GM18498 (cell line): Measurements from ENCODE around the gene BAHCC1.

ENCODE experiments used
- ATAC-seq: cut with Tn5 transposase; IDR thresholded peaks from one replicate; pipeline ENCODE4 v1.9.1; 2021; ENCODE audit warnings: mild to moderate bottlenecking, moderate library complexity; ENCODE audit not compliant: unreplicated experiment

BAHCC1 gene

DNA sequence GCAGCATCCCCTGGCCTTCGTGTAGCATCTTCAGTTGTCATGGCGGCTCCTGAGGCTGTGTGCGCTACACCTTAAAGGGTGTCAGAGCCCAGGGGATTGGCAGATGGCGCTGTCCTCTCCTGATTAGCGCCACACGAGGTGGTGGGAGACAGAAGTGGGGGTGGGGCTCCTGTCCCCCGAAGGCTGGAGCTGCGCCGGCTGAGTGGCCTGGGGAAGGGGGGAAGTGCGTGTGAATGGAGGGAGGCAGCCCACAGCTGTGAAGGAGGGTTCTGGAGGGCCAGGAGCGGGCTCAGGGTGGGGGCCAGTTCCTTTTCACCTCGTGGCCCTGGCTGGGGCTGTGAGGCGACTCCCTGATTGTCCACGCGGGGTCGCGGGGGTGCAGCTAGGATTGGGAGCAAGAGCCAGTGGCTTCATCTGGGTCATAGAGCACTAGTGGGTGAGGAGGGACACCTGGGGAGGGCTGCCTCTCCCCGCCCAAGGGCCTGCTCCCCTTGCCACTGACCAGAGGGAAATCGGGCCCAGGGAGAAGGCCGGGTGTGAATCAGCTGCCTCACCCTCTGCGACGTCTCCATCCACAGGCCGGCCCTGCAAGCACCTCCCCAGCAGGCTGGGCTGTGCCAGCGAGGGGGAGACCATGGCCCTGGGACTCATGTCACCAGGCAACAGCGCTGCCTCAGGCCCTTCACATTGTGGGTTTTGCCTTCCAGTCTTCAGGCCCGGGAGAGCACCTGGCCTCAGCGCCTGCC lies 14.1 kb downstream of the BAHCC1 start:
- no peak for ATAC-seq

DNA sequence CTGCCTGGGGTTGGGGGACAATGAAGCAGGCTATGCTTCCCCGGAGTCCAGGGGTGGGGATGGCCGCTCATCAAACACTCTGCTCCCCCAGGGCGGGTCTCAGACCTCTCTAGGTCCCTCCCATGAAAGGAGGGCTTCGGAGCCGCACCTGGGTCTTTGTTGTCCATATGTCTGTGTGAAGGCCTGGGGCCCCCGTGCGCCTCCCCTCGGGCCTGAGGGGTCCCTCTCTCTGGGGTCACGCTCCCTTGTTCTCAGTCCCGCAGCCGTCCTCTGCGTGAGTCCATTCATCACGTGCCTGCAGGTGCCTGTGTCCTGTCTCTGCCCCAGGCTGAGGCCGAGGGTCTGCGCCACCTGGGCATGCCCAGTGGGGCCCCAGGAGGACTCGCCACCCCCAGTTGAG lies 15.6 kb downstream of the BAHCC1 start:
- no peak for ATAC-seq

DNA sequence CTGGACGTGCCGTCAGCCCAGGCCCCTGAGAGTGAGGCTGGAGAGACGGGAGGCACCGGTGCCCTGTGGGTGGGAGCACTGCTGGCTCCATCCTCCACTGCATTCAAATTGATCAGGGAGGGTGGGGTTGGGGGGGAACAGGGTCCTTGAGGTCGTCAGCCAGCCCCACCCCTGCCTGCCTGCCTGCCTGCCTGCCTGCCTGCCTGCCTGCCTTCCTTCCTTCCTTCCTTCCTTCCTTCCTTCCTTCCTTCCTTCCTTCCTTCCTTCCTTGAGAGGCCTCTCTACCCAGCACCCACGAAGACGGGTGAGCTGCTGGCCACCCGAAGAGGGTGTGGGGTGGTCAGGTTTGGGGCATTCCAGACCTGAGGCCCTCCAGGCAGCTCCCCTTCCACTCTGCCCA lies 16.0 kb downstream of the BAHCC1 start:
- ATAC-seq: no peak

DNA sequence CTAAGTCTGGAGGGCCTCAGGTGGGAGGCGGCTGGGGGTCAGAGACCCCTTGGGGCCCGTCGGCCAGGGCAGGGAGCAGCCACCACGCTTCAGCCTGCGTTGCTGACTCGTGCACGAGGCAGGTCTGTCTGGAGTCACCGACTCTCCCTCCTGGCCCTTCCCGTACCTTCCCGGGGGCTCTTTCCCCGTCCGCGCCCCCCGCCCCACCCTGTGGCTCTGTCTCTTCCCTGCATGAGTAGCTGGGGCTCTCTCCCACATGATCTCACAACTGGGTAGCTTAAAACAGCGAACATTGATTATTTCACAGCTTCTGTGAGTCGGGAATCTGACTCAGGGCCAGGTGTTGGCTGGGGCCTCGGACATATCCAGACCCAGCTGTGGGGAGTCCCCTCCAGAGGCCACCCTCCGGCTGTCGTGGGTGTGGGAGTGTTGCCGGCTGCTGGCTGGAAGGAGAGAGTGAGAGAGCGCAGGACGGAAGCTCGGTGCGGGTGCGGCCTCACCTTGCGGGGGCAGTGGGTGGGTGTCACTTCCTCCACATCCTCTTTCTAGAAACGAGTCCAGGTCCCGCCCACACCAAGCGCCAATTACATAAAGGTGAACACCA lies 17.3 kb downstream of the BAHCC1 start:
- ATAC-seq: no peak

DNA sequence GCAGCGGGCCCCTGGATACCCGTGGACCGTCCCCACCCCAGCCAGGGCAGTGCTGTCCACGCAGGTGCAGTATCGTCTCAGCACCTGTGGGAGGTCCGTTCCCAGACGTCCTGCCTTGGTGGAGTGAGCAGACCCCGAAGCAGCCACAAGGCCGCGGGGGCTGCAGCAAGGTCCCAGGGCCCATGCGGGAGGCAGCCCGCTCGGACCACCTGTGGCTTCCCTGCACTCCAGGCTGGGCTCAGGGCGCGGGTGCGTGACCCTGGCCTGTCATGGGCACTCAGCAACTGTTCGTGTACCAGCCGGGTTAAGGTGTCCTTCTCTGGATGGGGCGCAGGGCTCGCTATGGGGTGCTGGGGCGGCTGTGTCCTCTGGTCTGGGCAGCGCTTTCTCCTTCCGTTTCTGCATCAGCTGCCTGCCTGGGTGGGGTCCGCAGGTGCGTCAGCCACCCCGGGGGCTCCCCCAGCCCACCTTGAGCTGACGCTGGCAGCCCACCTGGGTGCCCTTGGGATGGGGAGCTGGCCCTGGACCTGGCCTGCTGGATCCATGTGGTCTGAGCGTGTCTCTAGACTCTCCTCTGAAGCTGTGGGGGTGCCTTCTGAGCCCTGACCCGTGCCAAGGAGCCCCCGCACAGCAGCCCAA lies 18.4 kb downstream of the BAHCC1 start:
- no peak for ATAC-seq

DNA sequence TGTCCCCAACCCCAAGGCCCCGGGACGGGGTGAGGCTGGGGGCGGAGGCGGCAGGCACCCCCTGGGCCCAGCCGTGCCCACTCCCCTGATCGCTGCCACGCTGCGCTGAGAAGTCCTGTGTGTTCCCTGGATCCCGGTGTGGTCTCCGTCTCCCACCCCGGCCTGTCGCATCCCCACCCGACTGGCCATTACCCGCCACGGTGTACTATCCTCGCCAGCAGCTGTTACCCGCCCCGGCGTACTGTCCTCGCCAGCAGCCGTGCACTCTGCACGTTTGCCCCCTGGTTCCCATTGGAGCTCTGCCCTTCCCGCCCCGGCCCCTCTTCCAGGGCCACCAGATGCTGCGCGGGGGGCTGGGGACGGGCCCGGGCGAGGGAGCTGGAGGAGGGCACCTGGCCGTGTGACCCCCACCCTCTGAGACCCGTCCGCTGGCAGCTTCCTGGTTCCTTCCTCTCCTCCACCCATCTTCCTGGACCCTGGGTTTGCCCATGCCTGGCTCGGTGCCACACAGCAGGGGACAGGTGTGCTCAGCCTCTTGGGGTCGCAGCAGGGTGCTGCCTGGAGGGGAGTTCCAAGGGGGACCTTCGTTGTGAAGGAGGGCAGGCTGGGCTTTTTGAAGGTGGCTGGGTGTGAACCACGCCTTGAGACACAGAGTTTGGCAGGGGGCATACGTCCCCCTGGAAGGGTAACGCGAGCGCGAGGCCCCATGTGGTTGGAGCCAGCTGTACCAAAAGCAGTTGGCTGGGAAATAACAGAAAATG lies 19.7 kb downstream of the BAHCC1 start:
- ATAC-seq: no peak

DNA sequence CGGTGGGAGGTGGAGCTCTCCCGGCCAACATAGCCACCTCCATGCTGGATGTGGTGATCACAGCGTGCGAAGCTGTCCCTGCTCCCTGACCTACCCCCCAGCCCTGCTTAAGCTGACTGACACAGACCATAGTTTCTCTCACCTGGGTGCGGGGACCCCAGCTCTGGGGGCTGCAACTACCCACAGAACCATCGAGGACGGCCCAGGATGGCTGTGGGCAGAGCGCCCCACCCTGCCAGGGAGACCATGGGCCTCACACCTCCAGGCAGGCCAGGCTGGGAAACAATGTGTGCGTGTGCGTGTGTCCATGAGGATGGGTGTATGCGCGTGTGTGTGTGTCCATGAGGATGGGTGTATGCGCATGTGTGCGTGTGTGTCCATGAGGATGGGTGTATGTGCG lies 20.4 kb downstream of the BAHCC1 start:
- ATAC-seq: no peak

DNA sequence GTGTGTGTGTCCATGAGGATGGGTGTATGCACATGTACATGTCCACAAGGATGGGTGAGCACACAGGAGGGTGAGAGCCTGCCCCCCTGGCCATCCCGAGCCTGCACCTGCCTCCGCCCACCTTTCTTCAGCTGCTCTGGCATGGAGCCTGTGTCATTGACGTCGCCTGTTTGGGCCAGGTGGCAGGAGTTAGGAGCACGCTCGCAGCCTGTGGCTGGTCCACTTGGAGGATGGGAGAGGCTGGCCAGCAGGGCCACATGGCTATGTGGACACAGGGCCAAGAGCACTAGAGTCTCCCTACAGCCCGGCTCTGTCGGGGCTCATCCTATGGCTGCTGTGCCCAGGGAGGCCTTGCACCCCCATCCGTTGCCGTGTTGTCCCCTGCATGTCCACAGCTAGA lies 21.4 kb downstream of the BAHCC1 start:
- ATAC-seq: no peak

DNA sequence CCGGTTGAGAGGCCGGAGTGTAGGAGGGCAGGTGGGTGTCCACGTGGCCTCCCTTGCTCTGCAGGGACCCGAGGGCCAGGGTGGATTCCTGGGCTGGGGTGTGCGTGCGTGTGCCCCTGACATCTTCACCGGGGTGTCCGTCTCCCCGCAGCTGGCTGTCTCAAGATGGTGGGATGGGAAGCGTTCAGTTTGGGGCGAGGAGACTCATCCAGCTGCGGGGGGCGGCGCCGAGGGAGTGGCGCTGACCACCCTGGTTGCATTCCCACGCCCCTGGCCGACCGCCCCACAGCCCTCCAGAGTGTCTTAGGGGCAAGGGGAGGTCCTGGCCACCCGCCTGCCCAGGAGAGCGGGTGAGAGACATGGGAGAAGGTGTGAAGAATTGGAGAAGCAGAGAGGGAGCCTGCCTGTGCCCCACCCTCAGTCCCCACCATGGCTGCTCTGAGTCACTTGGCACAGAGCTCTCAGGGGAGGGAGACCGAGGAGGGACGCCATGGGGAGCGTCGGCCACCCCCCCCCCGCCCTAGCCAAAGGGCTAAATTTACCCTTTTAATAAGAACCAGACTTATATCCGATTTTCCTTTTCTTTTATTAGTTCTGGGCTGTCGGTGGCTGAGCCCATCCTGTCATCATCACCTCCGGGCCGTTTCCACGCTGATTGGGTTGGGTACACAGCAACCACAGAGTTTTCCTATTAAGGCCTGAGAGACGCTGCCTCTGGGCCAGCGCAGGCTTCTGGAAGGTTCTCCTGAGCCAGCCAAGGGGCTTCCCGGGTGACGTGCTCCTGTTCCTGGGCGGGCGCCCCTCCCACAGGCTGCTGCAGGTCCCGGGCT lies 22.0 kb downstream of the BAHCC1 start:
- ATAC-seq: no peak

DNA sequence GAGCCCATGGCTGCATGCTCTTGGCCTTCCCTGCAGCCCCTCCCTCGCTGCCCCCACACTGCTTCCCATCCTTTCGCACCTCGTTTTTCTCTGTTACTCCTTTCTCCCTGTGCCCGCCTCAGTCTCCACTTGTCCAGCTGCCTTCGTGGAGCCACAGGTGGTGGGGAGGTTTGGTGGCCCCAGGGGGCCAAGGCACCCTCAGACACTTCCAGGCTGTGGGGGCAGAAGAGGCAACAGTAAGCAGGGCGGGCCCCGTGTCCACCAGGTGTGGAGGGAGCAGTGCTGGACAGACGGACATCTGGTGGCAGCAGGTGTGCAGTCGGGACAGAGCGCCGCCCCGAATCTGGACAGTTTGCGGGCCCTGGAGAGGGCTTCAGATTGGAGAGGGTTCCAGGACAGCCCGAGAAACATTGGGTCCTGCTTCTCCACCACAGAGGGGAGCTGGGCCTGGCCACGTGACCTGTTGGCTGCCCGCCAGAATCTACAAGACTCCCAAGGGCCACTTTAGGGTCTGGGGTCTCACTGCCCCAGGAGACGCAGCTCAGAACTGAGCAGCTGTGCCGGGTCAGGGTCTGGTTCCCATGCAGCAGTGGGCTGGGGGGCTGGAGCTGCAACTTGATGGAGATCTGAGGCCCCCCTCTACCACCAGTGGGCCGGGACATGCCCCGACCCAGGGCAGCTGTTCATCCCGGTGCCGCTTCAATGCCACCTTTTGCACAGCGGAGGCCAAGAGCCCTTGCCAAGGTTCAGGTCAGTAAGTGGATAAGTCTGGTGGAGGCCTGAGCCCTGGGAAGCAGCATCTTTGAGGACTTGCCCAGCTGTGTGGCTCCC lies 22.8 kb downstream of the BAHCC1 start:
- no peak for ATAC-seq

DNA sequence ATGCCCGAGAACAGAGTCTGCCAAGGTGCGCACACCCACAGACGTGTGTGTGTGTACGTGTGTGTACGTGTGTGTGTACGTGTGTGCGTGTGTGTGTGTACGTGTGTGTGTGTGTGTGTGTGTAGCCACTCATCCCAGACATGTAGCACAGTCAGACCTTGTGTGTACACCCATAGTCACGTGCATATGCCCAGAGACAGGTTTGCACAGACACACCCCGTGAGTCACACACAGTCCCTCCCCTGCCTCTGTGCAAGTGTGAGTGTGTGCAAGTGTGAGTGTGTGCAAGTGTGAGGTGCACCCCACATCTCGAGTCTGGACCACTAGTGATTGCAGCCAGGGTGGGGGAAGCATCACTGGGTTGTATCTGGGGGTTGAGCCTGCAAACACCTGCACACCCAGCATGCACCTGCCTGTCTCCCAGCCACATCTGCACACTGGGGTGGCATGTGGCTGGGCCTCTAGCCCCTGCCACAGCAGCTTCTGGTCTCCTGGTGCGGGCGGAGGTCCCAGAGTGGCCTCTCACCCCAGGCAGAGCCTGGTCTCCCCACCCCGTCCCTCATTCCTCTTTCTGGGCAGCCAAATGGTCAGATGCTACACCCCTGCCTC lies 23.6 kb downstream of the BAHCC1 start:
- no peak for ATAC-seq

DNA sequence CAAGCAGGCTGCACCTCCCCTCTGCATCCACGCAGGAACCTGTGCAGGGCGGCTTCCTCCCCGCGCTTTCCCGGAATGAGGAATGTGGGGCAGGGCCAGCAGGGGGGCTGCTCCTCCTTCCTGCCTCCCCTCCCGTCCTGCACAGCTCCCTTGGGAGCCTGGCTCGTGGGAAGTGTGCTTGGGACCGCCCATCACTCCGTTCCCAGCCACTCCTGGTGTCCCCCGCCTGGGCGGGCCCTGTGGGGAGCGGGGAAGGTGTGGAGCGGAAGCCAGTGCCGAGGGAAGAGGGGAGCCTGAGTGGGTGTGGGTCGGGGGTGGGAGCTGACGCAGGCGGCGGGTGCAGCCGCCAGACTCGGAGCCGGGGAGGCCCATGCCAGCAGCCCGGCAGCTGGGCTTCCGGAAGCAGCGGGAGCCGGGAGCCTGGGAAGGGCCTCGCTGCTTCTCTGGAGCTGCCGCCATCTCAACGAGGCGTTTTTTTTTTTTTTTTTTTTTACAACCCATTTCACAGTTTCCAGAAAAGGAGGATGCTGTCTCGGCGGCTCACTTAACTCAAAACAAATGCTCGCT lies 24.1 kb downstream of the BAHCC1 start:
- ATAC-seq: no peak

DNA sequence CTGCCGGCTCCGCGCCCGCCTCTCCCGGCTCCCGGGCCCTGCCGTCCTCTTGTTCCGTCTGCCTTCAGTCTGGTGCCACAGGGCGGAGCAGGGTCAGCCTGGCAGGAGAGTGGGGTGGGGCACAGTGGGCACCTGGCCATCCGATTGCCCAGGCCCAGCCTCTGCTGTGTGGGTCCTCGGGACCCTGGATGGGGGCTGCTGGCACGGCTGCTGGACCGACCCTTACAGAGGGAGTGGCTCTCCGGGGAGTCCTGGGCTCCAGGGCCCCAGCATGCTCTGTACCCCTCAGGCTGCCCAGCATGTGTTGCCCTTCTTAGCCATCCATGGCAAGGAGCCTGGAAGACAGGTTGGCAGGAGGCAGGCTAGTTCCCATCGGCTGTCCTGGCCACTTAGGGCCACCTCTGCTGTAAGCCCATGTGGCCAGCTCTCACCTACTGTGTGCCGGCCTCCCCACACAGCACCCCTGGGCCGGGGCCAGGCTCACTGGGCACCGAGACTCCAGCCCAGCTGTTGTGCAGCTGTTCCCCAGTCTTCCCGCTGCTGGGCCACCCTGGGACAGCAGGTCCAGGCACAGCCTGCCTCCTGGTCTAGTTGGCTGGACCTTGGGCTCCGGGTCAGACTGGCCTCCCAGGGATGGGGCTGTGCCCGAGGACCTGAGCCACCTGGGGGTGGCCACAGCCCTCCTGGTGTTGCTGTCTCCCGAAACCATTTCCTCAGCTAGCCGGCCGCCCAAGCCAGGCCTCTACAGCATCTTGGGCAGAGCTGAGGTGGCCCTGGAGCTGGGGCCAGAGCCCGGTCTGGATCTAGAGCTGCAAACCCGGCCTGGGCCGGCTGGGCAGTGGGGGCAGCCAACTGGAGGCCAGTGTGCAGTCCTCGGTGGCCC lies 24.9 kb downstream of the BAHCC1 start:
- ATAC-seq: no peak

DNA sequence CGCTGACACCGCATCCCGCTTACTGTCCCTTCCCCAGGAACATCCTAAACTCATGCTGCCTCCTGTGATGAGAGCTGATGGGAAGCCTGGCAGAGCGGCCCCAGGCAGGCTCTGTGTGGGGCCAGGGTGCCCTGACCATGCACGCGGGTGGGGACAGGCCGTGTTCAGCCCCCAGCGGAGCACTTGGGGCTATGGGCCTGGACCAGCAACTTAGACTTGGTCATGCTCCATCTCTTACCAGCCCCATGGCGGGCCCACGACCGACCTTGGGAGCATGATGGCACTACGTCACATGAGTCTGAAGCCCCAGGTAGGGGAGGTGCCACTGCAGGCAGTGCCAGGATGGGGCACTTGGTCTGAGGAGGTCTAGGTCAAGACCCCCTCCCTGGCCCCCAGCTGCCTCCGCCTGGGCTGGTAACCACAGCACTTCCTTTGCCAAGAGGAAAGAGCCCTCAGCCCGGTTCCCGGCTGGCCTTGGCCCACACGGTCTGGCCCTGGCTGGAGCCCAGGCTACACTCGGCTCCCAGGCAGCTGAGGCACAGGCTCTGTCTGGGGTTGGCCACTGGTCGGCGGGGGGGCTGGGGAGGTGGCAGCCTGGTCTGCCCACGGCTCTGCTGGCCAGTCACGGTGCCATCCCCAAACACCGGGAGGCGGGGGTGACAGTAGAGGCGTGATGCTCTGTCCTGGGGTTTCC lies 25.7 kb downstream of the BAHCC1 start:
- ATAC-seq: no peak

DNA sequence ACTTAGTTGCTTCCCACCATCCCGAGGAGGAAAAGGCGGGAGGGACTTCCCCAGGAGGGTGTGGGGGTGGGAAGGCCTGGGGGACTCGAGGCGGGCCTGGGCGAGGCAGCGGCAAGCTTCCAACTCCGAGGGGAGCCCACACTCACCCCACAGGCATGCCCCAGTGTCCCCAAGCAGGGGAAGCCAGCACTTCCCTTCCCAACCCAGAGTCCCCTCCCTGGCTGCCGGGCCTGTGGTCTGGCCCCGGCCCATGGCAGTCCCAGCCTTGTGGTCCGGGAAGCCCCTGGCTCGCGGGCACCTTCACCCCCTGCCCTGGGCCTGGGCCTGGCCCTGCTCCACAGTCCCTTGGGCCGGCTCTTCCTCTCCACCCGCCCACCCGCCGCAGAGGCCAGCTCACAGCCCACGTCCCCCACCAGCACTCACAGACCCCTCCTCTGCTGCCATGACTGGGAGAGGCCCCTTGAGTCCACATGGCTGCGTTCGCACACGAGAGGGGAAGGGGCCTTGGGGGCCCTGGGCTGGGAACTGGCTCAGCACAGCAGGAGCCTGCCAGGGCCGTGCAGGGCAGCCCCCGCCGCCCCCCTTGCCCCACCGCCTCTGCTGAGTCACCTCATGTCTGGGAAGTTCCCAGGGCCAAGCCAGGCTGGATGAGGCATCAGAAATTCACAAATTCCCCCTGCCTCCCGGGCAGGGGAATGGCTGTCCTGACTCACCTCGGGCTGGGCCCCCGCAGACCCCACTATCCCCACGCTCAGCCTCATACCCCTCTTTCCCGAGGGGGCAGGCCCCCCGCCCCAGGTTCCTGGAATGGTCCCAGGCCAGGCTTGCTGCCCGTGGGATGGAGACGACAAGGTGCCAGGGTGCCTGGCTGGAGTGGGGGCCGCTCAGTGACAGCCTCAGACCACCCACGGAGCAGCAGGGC lies 27.8 kb downstream of the BAHCC1 start:
- no peak for ATAC-seq

DNA sequence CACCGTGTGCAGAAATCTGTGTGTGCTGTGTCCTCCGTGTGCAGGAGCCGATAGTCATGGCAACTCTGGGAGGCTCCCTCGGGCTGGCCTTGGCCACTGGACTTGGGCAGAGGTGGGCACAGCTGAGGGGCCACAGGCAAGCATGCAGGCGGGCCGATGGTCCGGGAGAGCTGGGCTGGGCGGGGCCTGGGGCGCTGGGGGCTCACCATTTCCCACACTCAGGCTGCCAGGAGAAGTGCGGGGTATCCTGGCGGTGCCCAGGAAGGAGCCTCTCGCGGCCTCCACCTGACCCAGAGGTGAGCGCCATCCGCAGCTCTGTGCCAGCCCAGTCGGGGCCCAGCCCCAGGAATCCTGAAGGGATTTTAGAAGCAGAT lies 28.4 kb downstream of the BAHCC1 start:
- ATAC-seq: no peak
